Measurements from ENCODE around the gene ADAMTS16.

The ADAMTS16 gene

DNA sequence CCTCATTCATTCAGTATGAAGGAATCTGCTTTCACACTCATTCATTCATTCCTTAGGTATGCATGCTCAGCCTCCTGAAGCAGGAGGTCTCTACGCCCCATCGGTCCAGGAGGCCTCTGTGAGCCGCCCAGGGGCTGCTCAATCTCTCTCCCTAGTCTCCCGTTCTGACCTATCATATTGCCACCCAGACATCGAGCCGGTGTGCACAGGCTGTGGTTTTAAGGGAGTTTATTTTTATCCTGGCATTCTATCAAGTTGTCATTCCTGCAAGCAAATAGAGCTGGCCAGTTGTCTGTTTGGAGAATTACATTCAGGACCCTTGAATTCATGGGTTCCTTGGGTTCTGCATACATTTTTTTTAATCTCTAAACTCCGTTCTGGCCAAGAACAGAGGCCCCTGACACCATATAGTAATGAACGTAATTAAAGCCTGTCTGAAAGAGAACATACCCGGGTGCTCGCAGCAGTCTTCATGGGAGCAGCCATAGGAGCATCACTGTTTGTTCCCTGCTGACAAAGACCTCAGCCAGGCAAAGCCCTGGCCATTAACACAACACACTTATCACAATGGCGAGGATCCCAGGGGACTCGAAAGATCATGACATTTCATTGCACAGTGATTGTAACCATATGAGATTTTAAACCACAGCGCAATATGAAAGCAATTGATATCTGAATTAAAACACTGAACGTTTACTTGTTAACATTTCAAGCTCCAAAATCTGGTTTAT lies 80.9 kb downstream of the ADAMTS16 start:
- no peak overlapping the region for H3K4me2 ChIP-seq (ENCODE audit: low read length, poor library complexity, severe bottlenecking)
- H2AK5ac ChIP-seq (ENCODE audit: low read length, severe bottlenecking) = no peak overlapping the region
- H3K27me3 ChIP-seq (ENCODE audit: control insufficient read depth in 1 of 2, insufficient read depth in 1 of 2, low read length in 2 of 2) = no peaks in the 10 kb centered on the region
- 72% methylated on average over 12 of the region's 14 CpGs for WGBS
- H4K91ac ChIP-seq (ENCODE audit: low read length) = no peak overlapping the region
- no peak for DNase-seq
- no peak overlapping the region for H2BK120ac ChIP-seq (ENCODE audit: low read depth, low read length)
- no peak overlapping the region for H2BK5ac ChIP-seq (ENCODE audit: low read depth, low read length, poor library complexity, severe bottlenecking)
- no peak overlapping the region for H2BK15ac ChIP-seq (ENCODE audit: low read depth, poor library complexity, severe bottlenecking)
- no peak overlapping the region for H3K27ac ChIP-seq (ENCODE audit: low read length, poor library complexity, severe bottlenecking)
- no peak overlapping the region for H3K9ac ChIP-seq (ENCODE audit: low read length)
- no peak overlapping the region for H3K4me3 ChIP-seq (ENCODE audit: insufficient read depth in 1 of 2, low read depth in 1 of 2, low read length in 2 of 2)
- H3K36me3 ChIP-seq (ENCODE audit: control insufficient read depth in 1 of 2, insufficient read depth in 2 of 2, low read depth in 1 of 2, low read length in 2 of 2) = no peaks in the 10 kb centered on the region
- no peak overlapping the region for H2BK12ac ChIP-seq (ENCODE audit: low read length in 2 of 2)
- H3K4ac ChIP-seq (ENCODE audit: low read depth in 1 of 2, low read length in 2 of 2) = no peak overlapping the region
- H3K14ac ChIP-seq (ENCODE audit: low read length in 2 of 2) = no peak overlapping the region
- no peak overlapping the region for H3K23ac ChIP-seq (ENCODE audit: low read length in 2 of 2)
- H3K9me3 ChIP-seq (ENCODE audit: control insufficient read depth, low read length) = no peaks in the 10 kb centered on the region
- no peaks in the 10 kb centered on the region for H3K79me1 ChIP-seq (replicated peaks; ENCODE audit: low read length, poor library complexity, severe bottlenecking)
- no peak overlapping the region for H4K8ac ChIP-seq (ENCODE audit: low read length)
- H2AFZ ChIP-seq (ENCODE audit: low read depth, low read length) = no peak overlapping the region
- no peak overlapping the region for H3K18ac ChIP-seq (ENCODE audit: low read depth in 1 of 2, low read length in 2 of 2)
- H3K4me1 ChIP-seq (ENCODE audit: control insufficient read depth, insufficient read depth, low read depth, low read length) = peaks cover 4% of the 10 kb centered on the region

DNA sequence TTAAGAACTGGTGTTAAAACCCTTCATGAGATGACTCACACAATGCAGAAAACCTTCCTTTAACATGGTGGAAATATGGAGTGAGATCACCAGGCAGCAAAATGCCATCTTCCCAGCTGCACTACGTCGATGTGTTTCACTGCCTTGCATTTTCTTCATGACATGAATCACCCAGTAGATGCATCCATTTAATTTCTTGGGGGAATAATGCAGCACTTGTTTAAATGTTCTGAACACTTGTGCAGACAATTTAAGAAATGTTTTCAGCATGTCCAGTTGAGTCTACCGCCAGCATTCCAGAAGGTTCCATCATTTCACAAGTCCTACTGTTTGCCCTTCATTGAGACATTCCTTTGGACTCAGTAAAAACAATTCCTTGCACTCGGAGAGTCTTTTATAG lies 81.6 kb downstream of the ADAMTS16 start:
- H4K8ac ChIP-seq (ENCODE audit: low read length) = no peak overlapping the region
- no peak overlapping the region for H3K9ac ChIP-seq (ENCODE audit: low read length)
- WGBS = 51% methylated on average over 4 of the region's 4 CpGs

DNA sequence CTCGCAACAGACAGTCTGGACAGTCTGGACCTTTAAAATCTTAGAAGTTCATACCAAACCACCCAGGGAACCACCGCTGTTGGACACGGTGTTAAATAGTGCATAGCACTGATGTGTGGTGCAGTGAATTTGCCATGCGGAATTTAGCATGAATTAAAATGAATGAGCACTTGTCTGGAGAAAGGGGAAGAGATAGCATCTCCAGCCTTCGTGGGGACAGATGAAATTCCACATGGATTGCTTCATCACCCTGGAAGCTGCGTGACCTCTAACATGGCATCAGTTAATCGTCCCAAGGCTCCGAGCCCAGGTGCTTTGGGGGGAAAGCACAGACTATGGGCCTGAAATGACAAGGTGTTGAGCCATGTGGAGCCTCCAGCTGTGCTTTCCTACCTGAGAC lies 91.4 kb downstream of the ADAMTS16 start:
- Histone ChIP-seq H3K79me1 (replicated peaks; ENCODE audit: low read length, poor library complexity, severe bottlenecking) (no peaks in the 10 kb centered on the region), H3K36me3 (ENCODE audit: control insufficient read depth in 1 of 2, insufficient read depth in 2 of 2, low read depth in 1 of 2, low read length in 2 of 2) (no peaks in the 10 kb centered on the region), H2BK12ac (ENCODE audit: low read length in 2 of 2) (no peak overlapping the region), H2BK15ac (ENCODE audit: low read depth, poor library complexity, severe bottlenecking) (no peak overlapping the region), H3K23ac (ENCODE audit: low read length in 2 of 2) (no peak overlapping the region), H3K18ac (ENCODE audit: low read depth in 1 of 2, low read length in 2 of 2) (no peak overlapping the region), H3K4ac (ENCODE audit: low read depth in 1 of 2, low read length in 2 of 2) (no peak overlapping the region), H3K4me3 (ENCODE audit: insufficient read depth in 1 of 2, low read depth in 1 of 2, low read length in 2 of 2) (no peak overlapping the region), H3K4me2 (ENCODE audit: low read length, poor library complexity, severe bottlenecking) (no peak overlapping the region), H2AFZ (ENCODE audit: low read depth, low read length) (no peak overlapping the region), H2BK5ac (ENCODE audit: low read depth, low read length, poor library complexity, severe bottlenecking) (no peak overlapping the region), H3K27ac (ENCODE audit: low read length, poor library complexity, severe bottlenecking) (no peak overlapping the region), H3K9me3 (ENCODE audit: control insufficient read depth, low read length) (no peaks in the 10 kb centered on the region), H2BK120ac (ENCODE audit: low read depth, low read length) (no peak overlapping the region), H4K8ac (ENCODE audit: low read length) (no peak overlapping the region), H3K14ac (ENCODE audit: low read length in 2 of 2) (no peak overlapping the region), H3K27me3 (ENCODE audit: control insufficient read depth in 1 of 2, insufficient read depth in 1 of 2, low read length in 2 of 2) (no peaks in the 10 kb centered on the region), H3K4me1 (ENCODE audit: control insufficient read depth, insufficient read depth, low read depth, low read length) (no peaks in the 10 kb centered on the region), H2AK5ac (ENCODE audit: low read length, severe bottlenecking) (no peak overlapping the region), H4K91ac (ENCODE audit: low read length) (no peak overlapping the region), H3K9ac (ENCODE audit: low read length) (no peak overlapping the region)
- DNase-seq = no peak
- 75% methylated on average over 8 of the region's 8 CpGs for WGBS

More for the DNA sequence above, 81.6 kb downstream of the ADAMTS16 start:
- H2BK15ac ChIP-seq (ENCODE audit: low read depth, poor library complexity, severe bottlenecking) = no peak overlapping the region
- no peak overlapping the region for H3K27ac ChIP-seq (ENCODE audit: low read length, poor library complexity, severe bottlenecking)
- no peak overlapping the region for H4K91ac ChIP-seq (ENCODE audit: low read length)
- H3K4me3 ChIP-seq (ENCODE audit: insufficient read depth in 1 of 2, low read depth in 1 of 2, low read length in 2 of 2) = no peak overlapping the region
- H3K14ac ChIP-seq (ENCODE audit: low read length in 2 of 2) = no peak overlapping the region
- H3K18ac ChIP-seq (ENCODE audit: low read depth in 1 of 2, low read length in 2 of 2) = no peak overlapping the region
- no peaks in the 10 kb centered on the region for H3K79me1 ChIP-seq (replicated peaks; ENCODE audit: low read length, poor library complexity, severe bottlenecking)
- no peak overlapping the region for H2BK5ac ChIP-seq (ENCODE audit: low read depth, low read length, poor library complexity, severe bottlenecking)
- no peaks in the 10 kb centered on the region for H3K27me3 ChIP-seq (ENCODE audit: control insufficient read depth in 1 of 2, insufficient read depth in 1 of 2, low read length in 2 of 2)
- H2BK120ac ChIP-seq (ENCODE audit: low read depth, low read length) = no peak overlapping the region
- H2BK12ac ChIP-seq (ENCODE audit: low read length in 2 of 2) = no peak overlapping the region
- no peak overlapping the region for H3K4ac ChIP-seq (ENCODE audit: low read depth in 1 of 2, low read length in 2 of 2)
- H2AK5ac ChIP-seq (ENCODE audit: low read length, severe bottlenecking) = no peak overlapping the region
- peaks cover 4% of the 10 kb centered on the region for H3K4me1 ChIP-seq (ENCODE audit: control insufficient read depth, insufficient read depth, low read depth, low read length)
- peak; percentile 5 for DNase-seq
- no peak overlapping the region for H3K23ac ChIP-seq (ENCODE audit: low read length in 2 of 2)
- no peaks in the 10 kb centered on the region for H3K36me3 ChIP-seq (ENCODE audit: control insufficient read depth in 1 of 2, insufficient read depth in 2 of 2, low read depth in 1 of 2, low read length in 2 of 2)
- no peaks in the 10 kb centered on the region for H3K9me3 ChIP-seq (ENCODE audit: control insufficient read depth, low read length)
- no peak overlapping the region for H2AFZ ChIP-seq (ENCODE audit: low read depth, low read length)
- no peak overlapping the region for H3K4me2 ChIP-seq (ENCODE audit: low read length, poor library complexity, severe bottlenecking)

DNA sequence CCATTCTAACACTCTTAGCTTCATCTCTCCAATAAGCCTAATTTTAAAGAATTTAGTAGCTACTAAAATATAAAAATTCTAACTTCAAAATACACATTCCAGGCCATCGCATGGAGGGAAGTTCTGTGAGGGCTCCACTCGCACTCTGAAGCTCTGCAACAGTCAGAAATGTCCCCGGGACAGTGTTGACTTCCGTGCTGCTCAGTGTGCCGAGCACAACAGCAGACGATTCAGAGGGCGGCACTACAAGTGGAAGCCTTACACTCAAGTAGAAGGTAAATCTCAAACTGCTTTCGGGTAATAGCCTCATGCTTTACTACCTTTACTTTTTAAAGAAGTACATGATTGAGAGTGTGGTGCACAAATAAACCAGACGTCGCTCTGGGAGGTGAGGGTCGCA lies 94.8 kb downstream of the ADAMTS16 start:
- H2AFZ ChIP-seq (ENCODE audit: low read depth, low read length) = no peak overlapping the region
- H3K9ac ChIP-seq (ENCODE audit: low read length) = no peak overlapping the region
- H3K4me1 ChIP-seq (ENCODE audit: control insufficient read depth, insufficient read depth, low read depth, low read length) = no peaks in the 10 kb centered on the region
- no peaks in the 10 kb centered on the region for H3K79me1 ChIP-seq (replicated peaks; ENCODE audit: low read length, poor library complexity, severe bottlenecking)
- no peak overlapping the region for H3K23ac ChIP-seq (ENCODE audit: low read length in 2 of 2)
- no peak overlapping the region for H3K18ac ChIP-seq (ENCODE audit: low read depth in 1 of 2, low read length in 2 of 2)
- WGBS = 90% methylated on average over 10 of the region's 11 CpGs
- no peaks in the 10 kb centered on the region for H3K9me3 ChIP-seq (ENCODE audit: control insufficient read depth, low read length)
- no peaks in the 10 kb centered on the region for H3K27me3 ChIP-seq (ENCODE audit: control insufficient read depth in 1 of 2, insufficient read depth in 1 of 2, low read length in 2 of 2)
- no peak overlapping the region for H3K14ac ChIP-seq (ENCODE audit: low read length in 2 of 2)
- no peak overlapping the region for H3K4ac ChIP-seq (ENCODE audit: low read depth in 1 of 2, low read length in 2 of 2)
- no peak overlapping the region for H2BK15ac ChIP-seq (ENCODE audit: low read depth, poor library complexity, severe bottlenecking)
- no peak overlapping the region for H3K4me3 ChIP-seq (ENCODE audit: insufficient read depth in 1 of 2, low read depth in 1 of 2, low read length in 2 of 2)
- no peak for DNase-seq
- H4K91ac ChIP-seq (ENCODE audit: low read length) = no peak overlapping the region
- H3K4me2 ChIP-seq (ENCODE audit: low read length, poor library complexity, severe bottlenecking) = no peak overlapping the region
- H2BK5ac ChIP-seq (ENCODE audit: low read depth, low read length, poor library complexity, severe bottlenecking) = no peak overlapping the region
- no peak overlapping the region for H2AK5ac ChIP-seq (ENCODE audit: low read length, severe bottlenecking)
- H3K36me3 ChIP-seq (ENCODE audit: control insufficient read depth in 1 of 2, insufficient read depth in 2 of 2, low read depth in 1 of 2, low read length in 2 of 2) = no peaks in the 10 kb centered on the region
- no peak overlapping the region for H2BK120ac ChIP-seq (ENCODE audit: low read depth, low read length)
- H4K8ac ChIP-seq (ENCODE audit: low read length) = no peak overlapping the region
- no peak overlapping the region for H3K27ac ChIP-seq (ENCODE audit: low read length, poor library complexity, severe bottlenecking)
- H2BK12ac ChIP-seq (ENCODE audit: low read length in 2 of 2) = no peak overlapping the region

All from mesenchymal stem cell (in vitro differentiated cells and primary cell).